ENCODE measurements around the gene FHL2.
"Not testable (repeated sequence)": the region's sequence is repeated elsewhere in the genome, so short reads cannot be mapped to it uniquely, and the experiment has no call there.

FHL2 gene

GRCh38 chr2:105398336-105399206 is at the start of gene FHL2:
FHL2 (minus strand) TSS chr2:105399051; CDS start chr2:105386516, 12,535 bp downstream.
- peak; percentile 54 for DNase-seq (ENCODE audit: low spot score)

- no peak for DNase-seq (ENCODE audit: low spot score)
Observed at GRCh38 chr2:105447476-105447875, 48.6 kb upstream of the FHL2 start.

- no peak for DNase-seq (ENCODE audit: low spot score)
Observed at GRCh38 chr2:105446501-105446900, 47.6 kb upstream of the FHL2 start.

GRCh38 chr2:105445976-105446375 is 47.1 kb upstream of the FHL2 start:
- no peak for DNase-seq (ENCODE audit: low spot score)

GRCh38 chr2:105445498-105445897 is 46.6 kb upstream of the FHL2 start:
- DNase-seq (ENCODE audit: low spot score) = no peak

- DNase-seq (ENCODE audit: low spot score) = no peak
Observed at GRCh38 chr2:105443617-105444598, 45.1 kb upstream of the FHL2 start.

GRCh38 chr2:105442721-105443120 is 43.9 kb upstream of the FHL2 start:
- DNase-seq (ENCODE audit: low spot score) = no peak

- DNase-seq (ENCODE audit: low spot score) = no peak
Observed at GRCh38 chr2:105442056-105442455, 43.2 kb upstream of the FHL2 start.

GRCh38 chr2:105439141-105439540 is 40.3 kb upstream of the FHL2 start:
- DNase-seq (ENCODE audit: low spot score) = no peak

- DNase-seq (ENCODE audit: low spot score) = no peak
Observed at GRCh38 chr2:105438104-105438929, 39.5 kb upstream of the FHL2 start.

GRCh38 chr2:105437708-105438103 is 38.9 kb upstream of the FHL2 start:
- no peak for DNase-seq (ENCODE audit: low spot score)

- DNase-seq (ENCODE audit: low spot score) = no peak
Observed at GRCh38 chr2:105432749-105433148, 33.9 kb upstream of the FHL2 start.

GRCh38 chr2:105432044-105432399 is 33.2 kb upstream of the FHL2 start:
- DNase-seq (ENCODE audit: low spot score) = no peak

GRCh38 chr2:105431367-105432043 is 32.7 kb upstream of the FHL2 start:
- no peak for DNase-seq (ENCODE audit: low spot score)

- no peak for DNase-seq (ENCODE audit: low spot score)
Observed at GRCh38 chr2:105428387-105429018, 29.7 kb upstream of the FHL2 start.

- no peak for DNase-seq (ENCODE audit: low spot score)
Observed at GRCh38 chr2:105427485-105427884, 28.6 kb upstream of the FHL2 start.

- no peak for DNase-seq (ENCODE audit: low spot score)
Observed at GRCh38 chr2:105426626-105427292, 27.9 kb upstream of the FHL2 start.

GRCh38 chr2:105425936-105426625 is 27.2 kb upstream of the FHL2 start:
- DNase-seq (ENCODE audit: low spot score) = no peak

GRCh38 chr2:105424836-105425235 is 26.0 kb upstream of the FHL2 start:
- DNase-seq (ENCODE audit: low spot score) = not testable (repeated sequence)

GRCh38 chr2:105422801-105423200 is 23.9 kb upstream of the FHL2 start:
- DNase-seq (ENCODE audit: low spot score) = no peak

Measured in CD4-positive, alpha-beta T cell treated with Interleukin-2 at 100 ng/mL for 4 hours (primary cell).